Activated T-helper 1 cell treated with anti-CD3 and anti-CD28 coated beads, Interleukin-12 subunit alpha, Interleukin-12 subunit beta, Interleukin-2, Interleukin-4 antibody, amounts not matched to agents 30 ng/mL and 10 ng/mL and 1 ng/mL, durations not matched to agents 14 hours and 24 hours and 36 hours (primary cell): ENCODE results near the gene NUBPL. TPM values are rescaled to one million over a fixed set of nuclear protein-coding genes. Genes with fewer than 3 reads are reported as not detected.
"Not testable (repeated sequence)": the region's sequence is repeated elsewhere in the genome, so short reads cannot be mapped to it uniquely, and the experiment has no call there.

ENCODE experiments used
- DNase-seq: peaks from one replicate; pipeline ENCODE4 v3.0.0; 2021; ENCODE audit warnings: low spot score
- H3K27ac Mint-ChIP-seq: one replicate; pipeline ENCODE4 v1.8.0; 2021; ENCODE audit warnings: mild to moderate bottlenecking, mixed read lengths
- H3K27me3 Mint-ChIP-seq: one replicate; pipeline ENCODE4 v1.8.0; 2022; ENCODE audit warnings: mild to moderate bottlenecking, moderate library complexity, mixed read lengths; ENCODE audit not compliant: insufficient read depth
- H3K36me3 Mint-ChIP-seq: one replicate; pipeline ENCODE4 v1.8.0; 2021; ENCODE audit warnings: low read depth, mixed read lengths
- H3K4me1 Mint-ChIP-seq: one replicate; pipeline ENCODE4 v1.8.0; 2021; ENCODE audit warnings: low read depth, mixed read lengths
- H3K4me3 Mint-ChIP-seq: one replicate; pipeline ENCODE4 v1.8.0; 2021; ENCODE audit warnings: mild to moderate bottlenecking, moderate library complexity, mixed read lengths
- H3K9me3 Mint-ChIP-seq: one replicate; pipeline ENCODE4 v1.8.0; 2021; ENCODE audit warnings: mixed read lengths
- intact Hi-C: fragments of 100-400 bp; cut with micrococcal nuclease; formaldehyde crosslinking; loops from one replicate; pipeline ENCODE4 v1.15.1; 2024
- total RNA-seq: library from RNA; stranded (reverse); gene quantifications from 2 replicates; pipeline ENCODE4 v1.2.3, GENCODE V29; 2022

The NUBPL gene
- total RNA-seq, 1 donor from 2014 or later, result 12.0 TPM

DNA sequence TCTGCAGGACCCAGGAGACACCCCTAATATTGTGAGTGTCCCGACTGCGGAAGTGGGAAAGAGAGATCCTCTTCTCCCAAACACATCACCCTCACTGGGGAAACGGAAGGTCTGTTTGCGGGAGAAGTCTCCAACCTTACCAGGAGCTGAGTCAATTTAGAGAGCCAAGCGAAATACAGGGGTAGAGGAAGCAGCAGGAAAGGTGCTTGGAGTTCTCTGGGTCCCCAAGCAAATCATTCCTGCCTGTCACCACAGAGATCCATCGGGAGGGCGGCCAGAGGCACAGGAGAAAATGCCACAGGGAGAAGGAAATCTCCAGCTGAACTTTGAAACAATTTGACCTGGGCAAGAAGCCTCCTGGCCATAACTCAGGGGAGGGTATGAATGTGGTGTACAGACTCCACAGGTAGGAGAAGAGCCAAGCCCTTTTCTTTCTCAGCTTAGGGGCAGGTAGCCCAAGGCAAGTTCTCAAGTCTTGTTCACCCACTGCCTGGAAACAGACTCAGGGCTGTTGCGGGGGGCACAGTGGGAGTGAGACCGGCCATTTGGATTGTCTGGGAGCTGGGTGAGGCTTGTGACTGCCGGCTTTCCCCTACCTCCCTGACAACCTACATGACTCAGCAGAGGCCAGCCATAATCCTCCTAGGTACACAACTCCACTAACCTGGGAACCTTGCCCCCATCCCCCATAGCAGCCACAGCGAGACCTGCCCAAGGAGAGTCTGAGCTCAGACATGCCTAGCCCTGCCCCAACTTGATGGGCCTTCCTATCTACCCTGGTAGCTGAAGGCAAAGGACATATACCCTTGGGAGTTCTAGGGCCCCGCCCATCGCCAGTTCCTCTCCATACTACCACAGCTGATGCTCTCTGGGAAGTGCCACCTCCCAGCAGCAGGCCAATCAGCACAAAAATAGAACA is 304.0 kb downstream of the NUBPL start:
- DNase-seq, result no peak
- H3K4me3 Mint-ChIP-seq, result no peak overlapping the region
- H3K9me3 Mint-ChIP-seq, result peaks cover 35% of the 10 kb centered on the region
- no peaks in the 10 kb centered on the region for H3K27me3 Mint-ChIP-seq
- no peaks in the 10 kb centered on the region for H3K36me3 Mint-ChIP-seq
- intact Hi-C loops, result no loop called here
- H3K27ac Mint-ChIP-seq, result no peak overlapping the region
- peaks cover 7% of the 10 kb centered on the region for H3K4me1 Mint-ChIP-seq

DNA sequence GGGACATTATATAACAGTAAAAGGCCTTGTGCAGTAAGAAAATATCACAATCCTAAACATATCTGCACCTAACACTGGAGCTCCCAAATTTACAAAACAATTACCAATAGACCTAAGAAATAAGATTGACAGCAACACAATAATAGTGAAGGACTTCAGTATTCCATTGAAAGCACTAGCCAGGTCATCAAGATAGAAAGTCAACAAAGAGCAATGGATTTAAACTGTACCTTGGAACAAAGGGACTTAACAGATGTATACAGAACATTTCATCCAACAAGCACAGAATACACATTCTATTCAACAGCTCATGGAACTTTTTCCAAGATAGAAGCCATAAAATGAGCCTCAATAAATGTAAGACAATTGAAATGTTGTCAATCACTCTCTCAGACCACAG is 306.4 kb downstream of the NUBPL start:
- intact Hi-C loops, result no loop called here
- no peak for DNase-seq
- Mint-ChIP-seq H3K9me3 (peaks cover 29% of the 10 kb centered on the region), H3K36me3 (no peaks in the 10 kb centered on the region), H3K27me3 (no peaks in the 10 kb centered on the region), H3K4me1 (peaks cover 7% of the 10 kb centered on the region), H3K4me3 (no peak overlapping the region), H3K27ac (no peak overlapping the region)

DNA sequence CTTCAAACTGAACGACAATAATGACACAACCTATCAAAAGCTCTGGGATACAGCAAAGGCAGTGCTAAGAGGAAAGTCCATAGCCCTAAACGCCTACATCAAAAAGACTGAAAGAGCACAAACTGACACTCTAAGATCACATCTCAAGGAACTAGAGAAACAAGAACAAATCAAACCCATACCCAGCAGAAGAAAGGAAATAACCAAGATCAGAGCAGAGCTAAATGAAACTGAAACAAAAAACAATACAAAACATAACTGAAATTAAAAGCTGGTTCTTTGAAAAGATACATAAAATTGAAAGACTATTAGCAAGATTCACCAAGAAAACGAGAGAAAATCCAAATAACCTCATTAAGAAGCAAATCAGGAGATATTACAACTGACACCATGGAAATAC is 306.9 kb downstream of the NUBPL start:
- intact Hi-C loops, H3K27ac Mint-ChIP-seq, H3K36me3 Mint-ChIP-seq, H3K4me3 Mint-ChIP-seq, H3K4me1 Mint-ChIP-seq, H3K27me3 Mint-ChIP-seq, DNase-seq: not testable (repeated sequence)
- peaks cover 28% of the 10 kb centered on the region for H3K9me3 Mint-ChIP-seq

GRCh38 chr14:31876741-31877140 is 315.5 kb downstream of the NUBPL start:
- Mint-ChIP-seq H3K36me3 (no peaks in the 10 kb centered on the region), H3K4me3 (no peak overlapping the region), H3K4me1 (no peaks in the 10 kb centered on the region), H3K27me3 (peaks cover 3% of the 10 kb centered on the region), H3K9me3 (no peaks in the 10 kb centered on the region), H3K27ac (no peak overlapping the region)
- DNase-seq, result no peak
- intact Hi-C loops, result no loop called here

GRCh38 chr14:31877255-31877798 is 316.1 kb downstream of the NUBPL start:
- H3K27ac Mint-ChIP-seq, result no peak overlapping the region
- intact Hi-C loops, result no loop called here
- H3K4me3 Mint-ChIP-seq, result no peak overlapping the region

DNA sequence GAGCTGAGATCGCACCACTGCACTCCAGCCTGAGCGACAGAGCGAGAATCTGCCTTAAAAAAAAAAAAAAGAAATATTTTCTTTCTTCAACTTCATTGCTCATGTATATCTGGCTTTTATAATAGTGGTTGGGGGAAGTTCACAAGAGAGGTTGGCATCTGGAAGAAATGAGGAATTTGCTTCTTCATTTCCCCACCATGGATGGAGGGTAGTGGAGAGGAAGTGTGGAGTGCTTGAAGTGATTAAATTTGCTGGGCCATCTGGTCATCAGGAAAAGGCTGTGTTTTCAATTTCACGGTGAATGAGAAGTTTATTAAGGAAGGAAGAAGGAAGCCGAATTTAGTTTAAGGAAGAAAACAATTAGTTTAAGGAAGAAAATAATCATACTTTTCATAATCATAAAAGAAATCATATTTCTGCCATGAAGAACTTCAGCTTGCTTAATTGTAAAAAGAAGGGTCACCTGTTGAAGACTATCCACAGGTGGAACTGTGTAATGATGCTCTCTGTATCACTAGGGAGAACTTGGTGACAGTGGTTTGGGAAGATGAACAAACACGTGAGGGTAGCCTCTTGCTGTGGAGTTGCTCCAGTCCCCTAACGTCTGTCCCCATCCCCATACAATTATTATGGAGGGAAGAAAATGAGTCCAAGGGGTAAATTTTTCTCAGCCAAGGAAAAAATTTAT is 318.6 kb downstream of the NUBPL start:
- no peaks in the 10 kb centered on the region for H3K9me3 Mint-ChIP-seq
- H3K4me1 Mint-ChIP-seq, result no peaks in the 10 kb centered on the region
- peaks cover 3% of the 10 kb centered on the region for H3K27me3 Mint-ChIP-seq
- H3K36me3 Mint-ChIP-seq, result no peaks in the 10 kb centered on the region
- H3K4me3 Mint-ChIP-seq, result no peak overlapping the region
- intact Hi-C loops, result no loop called here
- no peak for DNase-seq
- no peak overlapping the region for H3K27ac Mint-ChIP-seq

More at GRCh38 chr14:31877255-31877798, 316.1 kb downstream of the NUBPL start:
- no peak for DNase-seq
- Mint-ChIP-seq H3K4me1 (no peaks in the 10 kb centered on the region), H3K27me3 (peaks cover 3% of the 10 kb centered on the region), H3K9me3 (no peaks in the 10 kb centered on the region), H3K36me3 (no peaks in the 10 kb centered on the region)

- DNase-seq, result no peak
- peaks cover under 1% of the 10 kb centered on the region for H3K27me3 Mint-ChIP-seq
- intact Hi-C loops, result no loop called here
- no peak overlapping the region for H3K27ac Mint-ChIP-seq
- no peaks in the 10 kb centered on the region for H3K9me3 Mint-ChIP-seq
- H3K36me3 Mint-ChIP-seq, result no peaks in the 10 kb centered on the region
- H3K4me3 Mint-ChIP-seq, result no peak overlapping the region
- H3K4me1 Mint-ChIP-seq, result no peaks in the 10 kb centered on the region
These were observed 319.7 kb downstream of the NUBPL start for GRCh38 chr14:31880935-31881334.

GRCh38 chr14:31881531-31882310 is 320.5 kb downstream of the NUBPL start:
- Mint-ChIP-seq H3K27ac (no peak overlapping the region), H3K9me3 (no peaks in the 10 kb centered on the region), H3K4me3 (no peak overlapping the region), H3K36me3 (no peaks in the 10 kb centered on the region), H3K27me3 (peaks cover under 1% of the 10 kb centered on the region), H3K4me1 (no peaks in the 10 kb centered on the region)
- DNase-seq, result no peak
- intact Hi-C loops, result no loop called here

- Mint-ChIP-seq H3K4me3 (no peak overlapping the region), H3K27me3 (peaks cover 2% of the 10 kb centered on the region), H3K9me3 (no peaks in the 10 kb centered on the region), H3K4me1 (no peaks in the 10 kb centered on the region), H3K36me3 (no peaks in the 10 kb centered on the region), H3K27ac (no peak overlapping the region)
- intact Hi-C loops, result no loop called here
- DNase-seq, result no peak
These were observed 323.0 kb downstream of the NUBPL start for GRCh38 chr14:31884238-31884637.

DNA sequence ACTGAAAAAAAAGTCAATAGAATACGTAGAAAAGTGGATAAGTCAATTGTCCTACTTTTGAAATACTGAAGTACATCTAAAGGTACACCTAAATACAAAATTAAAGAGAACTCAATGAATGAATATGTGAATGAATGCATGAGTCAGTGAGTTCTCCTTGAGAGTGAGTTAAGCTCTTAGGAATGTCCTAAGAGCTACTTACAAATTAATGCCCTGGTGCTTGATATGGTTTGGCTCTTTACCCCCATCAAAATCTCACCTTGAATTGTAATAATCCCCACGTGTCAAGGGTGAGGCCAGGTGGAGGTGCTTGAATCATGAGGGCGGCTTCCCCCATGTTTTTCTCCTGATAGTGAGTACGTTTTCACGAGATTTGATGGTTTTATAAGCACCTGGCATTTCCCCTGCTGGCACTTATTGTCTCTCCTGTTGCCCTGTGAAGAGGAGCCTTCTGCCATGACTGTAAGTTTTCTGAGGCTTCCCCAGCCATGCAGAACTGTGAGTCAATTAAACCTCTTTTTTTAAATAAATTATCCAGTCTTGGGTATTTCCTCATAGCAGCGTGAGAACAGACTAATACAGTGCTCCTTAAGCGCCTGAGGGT is 323.7 kb downstream of the NUBPL start:
- Mint-ChIP-seq H3K4me3 (no peak overlapping the region), H3K27me3 (peaks cover 2% of the 10 kb centered on the region), H3K36me3 (no peaks in the 10 kb centered on the region), H3K9me3 (no peaks in the 10 kb centered on the region), H3K4me1 (no peaks in the 10 kb centered on the region), H3K27ac (no peak overlapping the region)
- no peak for DNase-seq
- intact Hi-C loops, result no loop called here

- no peaks in the 10 kb centered on the region for H3K36me3 Mint-ChIP-seq
- intact Hi-C loops, result no loop called here
- no peak for DNase-seq
- peaks cover 2% of the 10 kb centered on the region for H3K27me3 Mint-ChIP-seq
- no peaks in the 10 kb centered on the region for H3K4me1 Mint-ChIP-seq
- no peak overlapping the region for H3K27ac Mint-ChIP-seq
- H3K4me3 Mint-ChIP-seq, result no peak overlapping the region
- H3K9me3 Mint-ChIP-seq, result no peaks in the 10 kb centered on the region
These were observed 325.1 kb downstream of the NUBPL start for GRCh38 chr14:31886156-31886835.
